ENCODE measurements around the gene CDKN2B-AS1.
A peak's percentile ranks its signal among the peaks of the same experiment; 100 is the strongest.

CDKN2B-AS1 gene

GRCh38 chr9:22005702-22006606 is 11.4 kb downstream of the CDKN2B-AS1 start:
- no peak for DNase-seq

- no peak for DNase-seq
Measured at GRCh38 chr9:22008384-22008716, 13.8 kb downstream of the CDKN2B-AS1 start.

DNA sequence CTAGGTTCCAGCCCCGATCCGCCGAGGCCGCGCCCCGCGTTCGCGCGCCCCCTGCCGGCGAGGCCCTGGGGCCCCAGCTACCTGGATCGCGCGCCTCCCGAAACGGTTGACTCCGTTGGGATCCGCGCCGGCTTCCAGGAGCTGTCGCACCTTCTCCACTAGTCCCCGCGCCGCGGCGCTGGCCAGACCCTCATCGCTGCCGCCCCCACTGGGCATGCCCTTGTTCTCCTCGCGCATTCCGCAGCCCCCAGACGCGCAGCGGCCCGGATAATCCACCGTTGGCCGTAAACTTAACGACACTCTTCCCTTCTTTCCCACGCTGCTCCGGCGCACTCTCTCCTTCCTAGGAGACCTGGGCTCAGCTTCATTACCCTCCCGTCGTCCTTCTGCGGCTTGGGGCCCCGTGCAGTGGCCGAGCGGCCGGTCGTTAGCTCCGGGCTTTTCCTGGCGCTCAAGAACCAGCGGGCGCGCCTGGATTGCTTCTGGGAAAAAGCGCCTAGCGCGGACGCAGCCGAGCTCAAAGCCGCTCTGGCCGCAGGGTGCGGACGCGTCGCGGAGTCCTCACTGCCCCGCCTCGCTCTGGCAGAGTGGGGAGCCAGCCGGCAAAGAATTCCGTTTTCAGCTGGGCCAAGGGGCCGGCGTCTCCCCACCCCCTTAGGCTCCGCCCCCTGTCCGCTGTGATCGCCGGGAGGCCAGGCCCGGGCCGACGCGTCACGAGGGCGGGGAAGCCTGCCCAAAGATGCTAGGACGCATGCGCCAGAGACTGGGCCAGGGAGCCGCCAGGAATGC is 14.3 kb downstream of the CDKN2B-AS1 start, which contains the start of gene CDKN2B:
CDKN2B (minus strand) TSS at position 589 of the 789 bp plus-strand sequence; CDS start at position 237, 352 bp downstream.
- DNase-seq, result peak in 55 of 56 donors; percentile 24 to 95 (median 83)

GRCh38 chr9:22009506-22009867 is 14.9 kb downstream of the CDKN2B-AS1 start:
- DNase-seq, result no peak

- DNase-seq, result peak in 1 of 56 donors; percentile 2
Measured at GRCh38 chr9:22010866-22011625, 16.5 kb downstream of the CDKN2B-AS1 start.

DNA sequence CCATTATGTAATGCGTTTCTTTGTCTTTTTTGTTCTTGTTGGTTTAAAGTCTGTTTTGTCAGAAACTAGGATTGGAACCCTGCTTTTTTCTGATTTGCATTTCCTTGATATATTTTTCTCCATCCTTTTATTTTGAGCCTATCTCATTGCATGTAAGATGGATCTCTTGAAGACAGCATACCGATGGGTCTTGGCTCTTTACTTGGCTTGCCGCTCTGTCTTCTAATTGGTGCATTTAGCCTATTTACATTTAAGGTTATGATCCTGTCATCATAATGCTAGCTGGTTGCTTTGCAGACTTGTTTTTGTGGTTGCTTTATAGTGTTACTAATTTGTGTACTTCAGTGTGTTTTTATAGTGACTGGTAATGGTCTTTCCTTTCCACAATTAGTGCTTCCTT is 27.8 kb downstream of the CDKN2B-AS1 start:
- DNase-seq, result no peak

GRCh38 chr9:22026696-22027095 is 32.1 kb downstream of the CDKN2B-AS1 start:
- no peak for DNase-seq

DNA sequence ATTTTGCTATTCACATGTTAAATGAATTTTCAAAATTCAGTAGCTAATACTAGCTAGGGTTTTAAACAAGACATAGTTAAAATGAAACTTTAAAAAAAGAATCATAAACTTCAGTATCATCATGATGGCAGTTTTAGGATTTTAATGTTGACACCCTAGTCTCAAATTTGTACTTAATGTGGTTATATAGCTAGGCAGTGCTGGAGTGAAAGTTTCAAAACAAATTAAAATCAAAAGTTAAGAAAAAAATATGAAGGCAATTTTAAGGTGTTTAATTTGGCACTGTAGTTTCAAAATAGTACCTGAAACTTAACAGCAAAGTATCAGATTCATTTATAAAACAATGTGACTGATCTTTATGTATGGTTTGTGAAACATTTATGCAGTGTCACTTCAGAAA is 33.8 kb downstream of the CDKN2B-AS1 start:
- no peak for DNase-seq

- DNase-seq, result no peak
Measured at GRCh38 chr9:22029231-22029630, 34.6 kb downstream of the CDKN2B-AS1 start.

GRCh38 chr9:22030101-22030598 is 35.6 kb downstream of the CDKN2B-AS1 start:
- no peak for DNase-seq

DNA sequence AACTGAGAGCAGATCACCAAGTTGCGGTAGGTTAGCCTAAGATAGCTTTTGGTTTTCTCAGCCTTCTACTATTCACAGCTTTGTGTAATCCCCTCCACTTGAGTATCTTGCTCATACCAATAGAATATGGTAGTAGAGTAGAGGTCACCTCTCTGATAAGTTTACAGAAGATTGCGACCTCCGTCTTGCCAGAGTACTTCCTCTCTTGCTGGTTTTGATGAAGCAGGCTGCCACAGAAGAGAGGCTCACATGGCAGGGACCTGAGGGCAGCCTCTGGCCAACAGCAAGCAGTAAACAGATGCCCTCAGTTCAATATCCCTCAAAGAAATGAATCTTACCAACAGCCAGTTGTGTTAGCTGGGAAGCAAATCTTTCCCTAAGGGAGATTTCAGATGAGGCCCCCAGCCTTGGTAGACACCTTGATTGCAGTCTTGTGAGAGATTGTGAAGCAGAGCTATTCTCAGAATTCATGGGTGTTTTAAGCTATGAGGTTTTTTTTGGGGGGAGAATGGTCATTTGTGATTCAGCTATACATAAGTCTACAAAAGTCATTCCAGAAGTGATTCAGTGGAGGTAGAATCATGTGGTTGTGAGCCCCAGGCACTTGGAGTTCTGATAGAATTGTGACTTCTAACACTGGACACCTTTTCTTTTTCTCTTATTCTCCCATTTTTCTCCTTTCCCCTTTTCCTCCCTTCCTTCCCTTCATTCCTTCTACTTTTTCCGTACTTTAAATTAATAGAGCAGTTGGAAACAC is 37.2 kb downstream of the CDKN2B-AS1 start:
- DNase-seq, result no peak

- DNase-seq, result no peak
Measured at GRCh38 chr9:22033012-22033630, 38.5 kb downstream of the CDKN2B-AS1 start.

- DNase-seq, result no peak
Measured at GRCh38 chr9:22035591-22036011, 41.0 kb downstream of the CDKN2B-AS1 start.

GRCh38 chr9:22036866-22037626 is 42.5 kb downstream of the CDKN2B-AS1 start:
- DNase-seq, result no peak

GRCh38 chr9:22037954-22038690 is 43.5 kb downstream of the CDKN2B-AS1 start:
- DNase-seq, result no peak

DNA sequence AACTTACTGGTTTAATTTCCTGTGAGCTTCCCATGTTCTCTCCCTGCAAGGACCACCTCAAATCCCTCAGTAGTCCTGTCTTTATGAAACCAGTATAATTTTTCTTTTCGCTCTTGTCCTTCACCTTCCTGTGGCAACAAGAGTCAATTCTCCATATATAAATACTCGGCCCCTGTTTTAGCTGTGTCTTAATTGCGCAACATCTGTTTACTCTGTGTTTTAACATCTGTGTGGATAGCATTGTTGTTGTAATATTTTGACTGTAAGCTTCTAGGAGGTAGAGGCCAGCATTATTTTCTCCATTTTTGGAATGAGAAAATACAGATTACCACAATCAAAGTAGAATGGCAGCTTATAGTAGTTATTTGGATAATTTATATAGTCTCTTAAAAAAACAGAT is 44.7 kb downstream of the CDKN2B-AS1 start:
- no peak for DNase-seq

DNA sequence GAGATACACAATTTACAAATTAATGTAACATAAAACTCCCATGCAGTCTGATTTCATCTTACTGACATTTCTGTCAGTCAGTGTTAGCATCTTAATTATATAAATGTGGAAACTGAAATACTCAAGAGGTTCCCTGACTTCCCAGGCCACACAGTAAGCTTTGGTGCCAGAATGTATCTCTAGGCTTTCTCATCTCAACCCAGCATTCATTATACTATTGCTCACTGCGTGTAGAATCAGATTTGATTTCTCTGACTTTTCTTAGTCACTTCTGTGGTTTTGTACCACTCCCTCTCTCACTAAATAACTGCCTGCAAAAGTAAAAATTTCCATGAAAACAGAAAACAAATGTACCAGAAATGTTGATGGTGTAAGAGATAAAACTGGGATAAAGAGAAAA is 46.2 kb downstream of the CDKN2B-AS1 start:
- DNase-seq, result no peak

GRCh38 chr9:22041344-22041743 is 46.8 kb downstream of the CDKN2B-AS1 start:
- DNase-seq, result no peak

DNA sequence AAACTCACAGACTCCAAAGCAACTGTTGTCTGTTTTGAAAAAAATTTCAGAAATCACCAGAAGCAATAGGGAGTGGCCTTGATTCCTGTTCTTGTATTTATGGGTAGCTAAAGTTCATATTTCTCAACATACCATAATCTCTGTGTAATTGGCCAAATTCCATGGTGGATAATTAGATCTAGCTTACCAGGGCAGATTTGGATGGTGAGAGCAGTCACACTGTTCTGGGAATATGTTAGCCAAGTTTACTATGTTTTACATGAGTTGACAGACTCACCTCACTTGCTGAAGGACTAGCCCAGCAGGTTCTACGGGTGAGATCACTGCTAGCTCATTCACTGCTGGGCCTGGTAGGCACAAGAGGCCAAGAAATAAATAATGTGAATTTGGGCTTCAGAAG is 47.2 kb downstream of the CDKN2B-AS1 start:
- DNase-seq, result no peak
